HG02884 (cell line): Measurements from ENCODE around the gene SCNN1B.
"Not testable (repeated sequence)": the region's sequence is repeated elsewhere in the genome, so short reads cannot be mapped to it uniquely, and the experiment has no call there.

ENCODE experiments used
- ATAC-seq: cut with Tn5 transposase; IDR thresholded peaks from one replicate; pipeline ENCODE4 v1.9.1; 2021; ENCODE audit warnings: mild to moderate bottlenecking, moderate library complexity; ENCODE audit not compliant: unreplicated experiment

Gene SCNN1B

DNA sequence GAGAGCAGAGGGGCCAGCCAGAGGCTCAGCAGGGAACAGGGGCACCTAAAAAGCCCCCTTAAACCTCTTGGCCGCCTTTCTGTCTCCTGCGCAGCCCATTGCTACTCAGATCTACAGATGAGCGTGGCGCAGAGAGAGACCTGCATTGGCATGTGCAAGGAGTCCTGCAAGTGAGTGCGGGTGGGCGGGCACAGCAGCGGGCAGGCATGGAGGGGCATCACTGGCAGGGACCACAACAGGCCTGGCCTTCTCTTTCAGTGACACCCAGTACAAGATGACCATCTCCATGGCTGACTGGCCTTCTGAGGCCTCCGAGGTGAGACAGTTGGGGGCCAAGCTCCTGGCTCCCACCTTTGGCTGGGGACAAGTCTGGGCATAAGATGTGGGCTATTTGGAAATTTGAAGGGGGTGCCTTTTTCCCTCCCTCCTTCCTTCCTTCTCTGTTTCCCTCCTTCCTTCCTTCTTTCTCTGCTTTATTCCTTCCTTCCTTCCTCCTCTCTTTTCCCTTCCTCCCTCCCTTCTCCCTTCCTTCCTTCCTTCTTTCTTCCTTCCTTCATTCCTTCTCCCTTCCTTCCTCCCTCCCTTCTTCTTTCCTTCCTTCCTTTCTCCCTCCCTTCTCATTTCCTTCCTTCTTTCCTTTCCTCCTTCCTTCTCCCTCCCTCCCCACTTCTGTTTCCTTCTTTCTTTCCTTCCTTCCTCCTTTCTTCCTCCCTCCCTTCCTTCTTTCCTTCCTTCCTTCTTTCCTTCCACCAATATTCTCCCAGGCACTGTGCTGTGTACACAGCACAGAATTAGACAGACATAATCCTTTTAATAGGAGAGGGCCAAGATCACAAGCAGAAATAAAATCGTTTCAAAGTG is 75.2 kb downstream of the SCNN1B start:
- no peak for ATAC-seq

DNA sequence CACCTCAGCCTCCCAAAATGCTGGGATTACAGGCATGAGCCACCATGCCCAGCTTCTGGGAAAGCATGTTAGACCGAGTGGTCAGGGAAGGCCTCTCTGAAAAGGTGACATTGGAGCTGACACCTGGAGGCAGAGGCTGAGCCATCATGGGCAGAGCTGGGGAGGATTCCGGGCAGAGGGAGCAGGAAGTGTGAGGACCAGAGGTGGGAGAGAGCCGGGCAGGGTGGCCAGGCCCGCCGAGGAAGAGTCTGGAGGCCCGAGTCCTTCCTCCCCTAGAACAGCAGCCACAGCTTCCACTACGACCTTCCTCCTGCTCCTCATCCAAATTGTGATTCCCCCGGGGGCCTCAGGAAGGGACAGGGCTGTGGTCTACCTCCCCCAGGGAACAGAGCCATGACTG is 76.2 kb downstream of the SCNN1B start:
- ATAC-seq, result no peak

DNA sequence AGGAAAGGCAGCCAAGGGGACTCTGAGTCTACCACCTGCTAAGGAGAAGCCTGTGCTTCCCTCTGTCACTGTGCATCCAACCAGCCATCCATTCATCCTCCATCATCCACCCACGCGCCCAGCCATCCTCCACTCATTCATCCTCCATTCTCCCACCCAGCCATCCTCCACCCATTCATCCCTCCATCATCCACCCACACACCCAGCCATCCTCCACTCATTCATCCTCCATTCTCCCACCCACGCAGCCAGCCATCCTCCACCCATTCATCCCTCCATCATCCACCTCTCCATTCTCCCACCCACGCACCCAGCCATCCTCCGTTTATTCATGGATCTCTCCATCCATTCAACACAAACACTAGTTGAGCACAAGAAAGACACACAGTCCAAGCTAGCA is 76.8 kb downstream of the SCNN1B start:
- no peak for ATAC-seq

DNA sequence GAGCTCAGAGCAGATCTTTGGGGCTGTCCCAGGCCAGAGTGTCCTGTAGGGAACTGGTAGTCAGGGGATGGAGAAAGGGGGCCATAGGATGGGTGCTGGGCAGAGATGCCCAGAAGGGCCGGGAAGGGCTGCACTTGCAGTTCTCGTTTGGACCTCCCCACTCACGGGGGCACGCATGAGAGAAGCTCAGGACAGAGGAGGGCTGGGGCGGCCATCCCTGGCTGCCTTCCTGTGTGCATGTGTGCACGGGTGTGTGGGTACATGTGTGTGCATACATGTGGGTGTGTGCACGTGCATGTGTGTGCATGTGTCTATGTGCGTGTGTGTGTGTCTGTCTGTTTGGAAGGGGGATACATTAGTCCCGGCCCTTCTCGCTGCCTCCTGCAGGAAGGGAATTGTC is 77.6 kb downstream of the SCNN1B start:
- ATAC-seq, result no peak

DNA sequence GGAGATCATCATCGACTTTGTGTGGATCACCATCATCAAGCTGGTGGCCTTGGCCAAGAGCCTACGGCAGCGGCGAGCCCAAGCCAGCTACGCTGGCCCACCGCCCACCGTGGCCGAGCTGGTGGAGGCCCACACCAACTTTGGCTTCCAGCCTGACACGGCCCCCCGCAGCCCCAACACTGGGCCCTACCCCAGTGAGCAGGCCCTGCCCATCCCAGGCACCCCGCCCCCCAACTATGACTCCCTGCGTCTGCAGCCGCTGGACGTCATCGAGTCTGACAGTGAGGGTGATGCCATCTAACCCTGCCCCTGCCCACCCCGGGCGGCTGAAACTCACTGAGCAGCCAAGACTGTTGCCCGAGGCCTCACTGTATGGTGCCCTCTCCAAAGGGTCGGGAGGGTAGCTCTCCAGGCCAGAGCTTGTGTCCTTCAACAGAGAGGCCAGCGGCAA is 78.4 kb downstream of the SCNN1B start:
- no peak for ATAC-seq

DNA sequence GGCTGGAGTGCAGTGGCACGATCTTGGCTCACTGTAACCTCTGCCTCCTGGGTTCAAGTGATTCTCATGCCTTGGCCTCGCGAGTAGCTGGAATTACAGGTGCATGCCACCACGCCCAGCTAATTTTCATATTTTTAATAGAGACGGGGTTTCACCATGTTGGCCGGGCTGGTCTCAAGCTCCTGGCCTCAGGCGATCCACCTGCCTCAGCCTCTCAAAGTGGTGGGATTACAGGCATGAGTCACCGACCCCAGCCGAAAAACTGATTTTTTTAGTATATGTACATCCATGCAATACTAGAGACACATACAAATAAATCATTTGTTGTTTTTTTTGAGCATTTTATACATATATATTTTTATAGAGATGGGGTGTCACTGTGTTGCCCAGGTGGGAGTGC is 79.6 kb downstream of the SCNN1B start:
- not testable (repeated sequence) for ATAC-seq

DNA sequence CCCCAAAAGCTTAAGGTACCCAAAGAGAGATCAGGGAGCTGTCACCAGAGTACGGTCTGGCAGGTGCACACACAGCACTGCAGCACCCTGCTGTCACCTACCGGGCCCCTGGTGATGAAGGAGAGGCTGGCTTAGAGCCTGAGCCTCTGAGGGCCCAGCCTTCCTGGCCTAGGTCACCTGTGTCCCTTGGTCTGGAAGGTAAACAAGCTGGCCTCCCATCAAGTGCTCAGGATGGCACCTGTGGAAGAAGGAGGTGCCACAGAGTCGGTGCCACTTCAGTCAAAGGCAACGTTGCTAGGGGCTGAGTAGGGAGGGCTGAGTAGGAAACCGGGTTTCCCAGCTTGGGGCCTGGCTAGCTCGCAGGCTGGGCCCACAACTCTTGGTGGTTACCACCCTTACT is 80.2 kb downstream of the SCNN1B start:
- ATAC-seq, result no peak

DNA sequence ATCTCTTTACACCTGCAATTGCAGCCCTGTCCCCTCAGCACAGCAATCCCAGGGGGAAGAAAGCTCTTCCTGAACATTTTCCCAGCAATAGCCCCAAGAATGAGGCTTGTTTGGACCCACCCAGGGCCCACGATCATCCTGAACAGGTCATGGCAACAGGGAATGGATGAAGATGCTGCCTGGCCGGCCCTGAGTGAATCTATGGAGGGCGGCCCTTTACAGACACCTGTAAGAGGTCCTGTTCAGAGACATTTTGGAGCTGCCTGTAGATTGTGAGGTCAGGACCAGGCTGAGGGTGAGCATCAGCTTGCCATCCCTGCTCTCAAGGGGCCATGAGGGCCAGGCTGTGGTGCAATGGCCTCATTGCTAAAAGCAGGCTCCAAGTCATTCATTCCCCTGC is 81.8 kb downstream of the SCNN1B start:
- no peak for ATAC-seq

DNA sequence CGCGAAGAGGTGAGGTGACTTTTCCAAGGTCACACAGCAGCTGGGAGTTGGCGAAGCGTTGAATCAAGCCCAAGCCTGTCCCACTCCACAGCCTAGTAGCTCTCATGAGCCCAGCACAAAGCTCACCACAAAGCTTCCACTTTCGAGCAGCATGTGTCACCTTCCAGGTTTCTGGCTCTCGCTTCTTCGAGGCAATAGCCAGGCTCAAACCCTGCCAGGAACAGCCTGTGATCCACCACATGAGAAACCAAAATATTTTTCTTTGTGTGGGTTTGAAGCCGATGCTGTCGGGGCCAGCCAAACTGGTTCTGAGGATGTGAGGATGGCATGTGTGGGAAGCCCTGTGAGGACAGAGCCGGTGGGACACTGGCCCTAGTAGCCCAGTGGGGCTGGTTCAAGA is 82.8 kb downstream of the SCNN1B start:
- no peak for ATAC-seq

DNA sequence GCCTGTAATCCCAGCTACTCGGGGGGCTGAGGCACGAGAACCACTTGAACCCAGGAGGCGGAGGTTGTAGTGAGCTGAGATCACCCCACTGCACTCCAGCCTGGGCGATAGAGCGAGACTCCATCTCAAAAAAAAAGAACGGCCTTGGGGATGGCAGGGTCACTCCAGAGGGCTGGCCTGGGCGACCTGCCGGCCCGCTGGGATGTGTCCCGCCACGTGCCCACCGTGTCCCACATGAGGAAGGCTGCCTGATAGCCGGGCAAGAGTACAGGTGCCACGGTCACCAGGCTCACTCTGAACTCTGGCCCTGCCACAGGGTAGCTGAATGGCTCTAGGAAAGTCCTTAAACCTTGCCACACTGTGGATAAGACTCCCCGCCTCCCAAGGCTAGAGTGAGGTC is 83.3 kb downstream of the SCNN1B start:
- ATAC-seq, result no peak

DNA sequence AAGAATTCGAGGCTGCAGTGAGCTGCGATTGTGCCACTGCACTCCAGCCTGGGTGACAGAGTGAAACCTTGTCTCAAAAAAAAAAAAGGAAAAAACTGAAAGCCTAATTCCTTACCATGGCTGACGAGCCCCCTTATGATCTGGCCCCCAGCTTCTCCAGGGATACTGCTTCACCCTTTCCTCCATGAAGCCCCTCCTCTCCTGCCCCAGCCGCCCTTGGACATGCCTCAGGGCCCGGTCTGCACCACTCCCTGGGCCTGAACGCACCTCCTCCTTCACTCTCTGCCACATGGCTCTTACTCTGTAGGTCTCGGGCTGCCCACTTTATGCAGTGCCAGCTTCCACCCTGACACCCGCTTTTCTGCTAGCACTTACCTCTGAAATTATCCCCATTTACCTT is 85.6 kb downstream of the SCNN1B start:
- ATAC-seq, result no peak

DNA sequence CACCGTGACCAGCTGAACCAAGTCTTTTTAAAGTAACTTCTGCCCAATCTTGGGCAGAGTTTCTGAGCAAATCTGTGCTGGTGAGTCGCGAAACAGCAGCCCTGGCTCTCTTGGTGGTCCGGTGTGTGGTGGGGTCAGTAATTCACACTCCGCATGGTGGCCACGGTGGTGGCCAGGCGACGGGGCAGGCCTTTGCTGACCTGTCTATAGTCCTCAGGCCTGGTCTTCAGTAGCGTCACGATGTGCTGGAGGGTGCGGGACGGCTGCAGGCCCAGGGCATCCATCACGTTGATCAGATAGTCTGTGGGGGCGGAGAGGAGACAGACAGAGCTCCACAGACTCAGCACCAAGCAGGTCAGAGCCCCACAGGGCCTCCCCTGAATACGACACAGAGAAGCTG is 86.7 kb downstream of the SCNN1B start:
- no peak for ATAC-seq

DNA sequence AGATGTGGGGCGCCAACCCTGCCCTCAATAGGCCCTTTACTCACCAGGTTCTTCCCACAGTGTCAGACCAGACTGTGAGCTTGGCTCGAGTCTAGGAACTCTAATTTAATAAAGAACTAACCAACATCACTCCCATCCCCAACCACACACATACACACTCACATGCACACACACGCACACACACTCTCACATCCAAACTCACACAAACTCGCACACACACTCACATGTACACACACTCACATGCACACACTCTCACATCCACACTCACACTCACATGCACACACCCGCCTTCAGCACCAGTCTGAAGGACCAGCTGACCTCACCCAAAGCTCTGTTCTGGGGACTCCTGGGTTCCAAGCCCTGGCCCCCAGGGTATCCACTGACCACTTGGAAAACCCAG is 87.1 kb downstream of the SCNN1B start:
- ATAC-seq, result no peak

DNA sequence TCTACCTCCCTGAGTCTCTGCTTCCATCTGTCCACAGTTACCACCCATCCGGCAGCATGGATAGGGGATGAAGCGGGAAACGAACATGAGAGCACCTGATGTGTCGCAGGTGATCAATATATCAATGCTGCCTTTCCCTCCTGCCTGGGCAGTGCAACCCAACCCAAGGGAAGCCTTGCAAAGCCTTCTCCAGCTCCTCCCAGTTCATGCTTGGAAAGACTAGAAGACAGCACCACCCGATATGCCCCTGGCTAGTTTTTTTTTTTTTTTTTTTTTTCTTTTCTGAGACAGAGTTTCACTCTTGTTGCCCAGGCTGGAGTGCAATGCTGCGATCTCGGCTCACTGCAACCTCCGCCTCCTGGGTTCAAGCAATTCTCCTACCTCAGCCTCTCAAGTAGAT is 87.8 kb downstream of the SCNN1B start:
- ATAC-seq, result not testable (repeated sequence)

DNA sequence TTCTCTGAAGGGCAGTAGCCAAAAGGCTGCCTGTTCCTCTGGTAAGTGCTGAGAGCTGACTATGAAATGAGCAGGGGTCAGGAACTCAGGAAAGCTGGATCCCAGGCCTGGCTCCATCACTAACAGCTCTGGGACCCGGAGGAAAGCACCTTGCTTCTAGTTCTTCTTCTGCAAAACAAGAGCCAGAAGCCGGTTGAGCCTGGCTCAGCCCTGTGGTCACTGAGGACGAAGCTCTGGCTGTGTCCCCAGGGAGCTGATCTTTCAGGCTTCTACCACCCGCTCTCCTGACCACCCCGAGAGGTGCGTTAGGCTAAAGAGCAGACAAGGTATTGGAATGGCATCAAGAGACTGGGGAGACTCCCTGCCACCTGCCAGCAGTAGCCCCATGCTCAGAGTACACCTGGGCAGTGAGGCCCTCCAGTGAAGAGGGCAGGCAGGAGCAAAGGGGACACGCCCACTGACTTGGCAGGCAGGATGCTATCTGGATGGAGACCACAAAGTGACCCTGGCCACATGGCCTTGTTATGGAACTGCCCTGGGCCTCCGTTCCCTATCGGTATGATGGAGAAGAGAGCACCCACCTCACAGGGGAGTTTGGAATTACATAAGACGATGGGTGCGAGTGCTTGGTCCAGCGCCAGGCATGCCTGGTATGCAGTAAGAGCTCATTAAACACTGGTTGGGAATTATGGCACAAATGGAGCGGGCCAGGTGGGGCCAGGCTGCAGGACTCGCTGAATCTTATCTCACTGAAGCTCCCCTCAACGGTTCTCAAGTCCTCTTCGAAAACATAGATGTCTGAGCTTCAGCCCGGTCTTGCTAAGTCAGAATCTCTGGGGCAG is 89.5 kb downstream of the SCNN1B start:
- no peak for ATAC-seq

DNA sequence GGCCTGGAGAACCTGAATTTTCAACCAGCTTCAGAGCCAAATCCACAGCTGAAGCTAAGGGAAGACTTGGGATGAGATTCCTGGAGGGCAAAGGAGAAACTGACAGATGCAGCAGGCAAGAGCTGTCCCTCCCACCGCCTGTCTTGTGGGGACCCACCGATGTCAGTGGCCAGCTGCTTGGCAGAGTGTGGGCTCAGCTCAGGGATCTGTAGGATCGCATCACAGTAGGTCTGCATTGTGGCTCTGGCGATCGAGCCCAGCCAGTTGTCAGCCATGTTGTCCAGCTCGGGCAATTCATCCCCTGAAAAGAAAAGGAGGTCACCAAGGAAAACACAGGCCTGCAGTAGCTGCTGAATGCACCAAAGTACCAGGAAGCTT is 90.1 kb downstream of the SCNN1B start:
- ATAC-seq, result no peak

DNA sequence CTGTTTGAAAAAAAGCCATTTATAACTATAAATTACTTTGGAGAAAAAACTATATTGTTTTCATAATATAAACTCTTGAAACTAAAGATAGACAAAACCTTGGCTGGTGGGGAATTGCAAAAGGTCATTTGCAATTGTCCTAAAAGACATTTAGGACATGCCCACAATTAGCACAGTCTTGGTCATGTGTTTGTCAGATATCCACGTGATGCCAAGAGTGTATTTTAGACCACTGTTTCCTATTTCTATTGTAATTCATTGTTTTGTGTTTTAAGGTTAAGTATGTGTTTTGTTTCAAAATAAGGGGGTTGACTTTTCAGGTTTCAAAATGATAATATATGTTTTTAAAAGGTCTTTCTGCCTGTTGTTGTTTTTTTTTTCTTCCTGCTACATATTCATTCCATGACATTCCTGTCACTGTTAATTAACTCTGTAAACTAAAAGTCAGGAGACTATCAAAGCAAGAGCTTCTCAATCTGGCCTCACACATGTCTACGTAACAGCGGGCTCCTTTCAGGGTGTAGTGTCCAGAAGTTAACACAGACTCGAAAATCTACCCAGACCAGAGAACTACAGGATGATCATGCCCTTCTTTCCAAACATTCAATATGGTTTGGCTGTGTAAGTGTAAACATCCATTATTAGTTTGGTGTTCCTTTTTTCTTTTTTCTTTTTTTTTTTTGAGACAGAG is 92.2 kb downstream of the SCNN1B start:
- no peak for ATAC-seq

DNA sequence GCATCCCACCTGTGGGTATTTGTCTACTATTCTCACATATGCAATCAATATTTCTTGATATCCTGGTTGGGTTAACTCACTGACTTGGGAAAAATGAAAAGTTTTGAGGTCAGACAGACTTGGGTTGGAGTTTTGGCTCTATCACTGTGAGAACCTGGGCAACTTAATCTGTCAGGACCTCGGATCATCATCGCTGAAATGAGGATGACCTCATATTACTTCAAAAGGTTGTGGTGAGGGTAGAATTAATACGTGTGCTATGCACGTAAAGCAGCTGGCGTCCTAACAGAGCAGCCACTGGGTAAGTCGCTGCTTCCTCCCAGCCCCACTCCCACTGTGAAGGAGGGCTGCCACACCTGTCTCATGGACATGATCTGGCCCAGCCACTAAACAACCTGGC is 93.6 kb downstream of the SCNN1B start:
- ATAC-seq, result no peak

DNA sequence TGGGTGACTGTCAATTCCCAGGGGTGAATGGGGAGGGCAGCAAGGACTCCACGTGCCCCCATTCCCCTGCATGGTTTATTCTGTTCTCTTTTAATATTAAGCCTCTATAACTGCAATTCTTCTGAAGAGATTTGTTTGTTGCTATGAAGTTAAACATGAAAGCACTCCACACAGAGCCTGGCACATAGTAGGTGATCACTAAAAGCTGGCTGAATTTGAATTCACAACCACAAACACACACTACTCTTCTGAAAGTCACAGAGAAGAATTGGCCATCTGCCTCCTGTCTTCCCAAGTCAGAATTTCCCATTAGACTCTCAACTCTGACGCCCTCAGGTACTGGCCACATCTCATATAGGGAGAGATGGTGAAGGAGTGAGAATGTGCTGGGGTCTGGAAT is 95.4 kb downstream of the SCNN1B start:
- ATAC-seq, result no peak

DNA sequence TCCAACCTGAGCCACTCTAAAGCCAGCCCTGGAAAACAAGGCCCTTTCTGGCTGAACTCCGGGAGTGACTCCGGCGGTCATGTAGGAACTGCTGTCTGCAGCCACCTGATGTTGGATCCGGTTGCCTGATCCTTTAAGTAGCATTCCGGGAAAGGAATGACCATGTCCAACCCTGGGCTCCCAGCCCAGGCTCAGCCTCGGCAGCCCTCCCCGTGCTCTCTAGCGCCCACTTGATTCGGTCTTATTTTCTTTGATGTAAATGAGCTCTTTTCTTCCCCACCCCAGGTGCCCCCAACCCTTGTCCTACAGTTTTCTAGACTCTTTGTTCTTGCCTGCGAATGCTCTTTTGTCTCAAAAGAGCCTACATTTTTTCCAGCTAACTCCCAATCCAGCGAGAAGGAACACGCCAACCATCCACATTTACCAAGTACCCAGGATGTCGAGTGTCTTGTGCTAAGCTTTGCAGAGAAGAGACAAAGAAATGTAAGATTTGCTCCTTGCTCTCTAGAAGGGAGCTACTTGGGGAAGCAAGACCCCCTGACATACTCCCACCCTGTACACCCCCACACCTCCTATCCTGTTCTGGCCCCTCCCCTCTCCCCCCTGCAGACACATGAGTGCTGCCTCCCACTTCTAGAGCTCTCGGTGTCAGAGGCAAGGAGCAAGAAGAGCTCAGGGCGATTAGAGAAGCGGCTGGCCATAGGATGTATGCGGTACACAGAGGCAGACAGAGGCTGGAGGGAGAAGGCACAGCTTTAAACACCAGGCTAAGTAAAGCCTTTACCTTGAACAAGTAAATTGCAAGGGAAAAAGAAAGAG is 97.1 kb downstream of the SCNN1B start:
- no peak for ATAC-seq

DNA sequence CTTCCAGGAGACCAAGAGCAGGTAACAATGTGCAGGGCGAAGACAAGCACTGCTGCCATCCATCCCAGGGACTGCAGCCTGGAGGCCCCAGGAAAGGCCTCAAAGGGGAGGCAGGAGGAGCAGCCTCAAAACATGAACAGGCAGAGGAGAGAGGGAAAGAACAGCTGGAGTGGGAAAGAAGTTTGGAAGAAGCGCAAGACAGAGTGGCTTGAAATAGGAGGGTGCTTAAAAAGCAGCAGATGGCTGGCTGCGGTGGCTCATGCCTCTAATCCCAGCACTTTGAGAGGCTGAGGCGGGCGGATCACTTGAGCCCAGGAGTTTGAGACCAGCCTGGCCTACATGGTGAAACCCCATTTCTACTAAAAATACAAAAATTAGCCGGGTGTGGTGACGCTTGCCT is 98.3 kb downstream of the SCNN1B start:
- ATAC-seq, result not testable (repeated sequence)
